ENCODE measurements around the gene BRCA1. TPM values are rescaled to one million over a fixed set of nuclear protein-coding genes. Genes with fewer than 3 reads are reported as not detected.
"Not testable (repeated sequence)": the region's sequence is repeated elsewhere in the genome, so short reads cannot be mapped to it uniquely, and the experiment has no call there.

BRCA1 gene
- polyA plus RNA-seq, 1 experiment = 9.4 TPM

DNA sequence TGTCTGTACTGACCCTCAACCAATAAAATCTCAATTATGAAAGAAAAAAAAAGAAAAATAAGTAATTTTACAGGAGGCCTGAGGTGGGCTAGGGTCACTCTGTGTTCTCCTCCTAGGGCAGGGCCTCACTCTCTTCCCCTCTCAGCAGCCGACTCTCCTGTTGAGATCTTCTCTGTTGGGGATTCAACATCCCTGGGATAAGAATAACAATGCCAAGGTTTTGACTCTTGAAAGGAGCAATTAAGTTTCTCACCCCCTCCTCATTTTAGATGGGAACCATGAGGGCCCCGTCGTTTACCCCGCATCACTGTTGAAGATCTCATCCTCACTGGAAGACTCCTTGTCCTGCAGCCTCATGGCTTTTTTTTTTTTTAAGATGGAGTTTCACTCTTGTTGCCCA lies 21.5 kb upstream of the BRCA1 start:
- DNase-seq (ENCODE audit: low read depth) = no peak
- ChIA-PET CTCF (no interaction called here), POLR2A (no interaction called here)
- Histone ChIP-seq H3K36me3 (ENCODE audit: control insufficient read depth, insufficient read depth, low read length) (peaks cover 3% of the 10 kb centered on the region; the same call in 1 of the 2 replicates), H3K4me3 (ENCODE audit: low read depth, low read length) (no peak overlapping the region), H3K27me3 (ENCODE audit: control insufficient read depth, insufficient read depth, low read length) (no peaks in the 10 kb centered on the region)
- TF ChIP-seq, protein P1, sequence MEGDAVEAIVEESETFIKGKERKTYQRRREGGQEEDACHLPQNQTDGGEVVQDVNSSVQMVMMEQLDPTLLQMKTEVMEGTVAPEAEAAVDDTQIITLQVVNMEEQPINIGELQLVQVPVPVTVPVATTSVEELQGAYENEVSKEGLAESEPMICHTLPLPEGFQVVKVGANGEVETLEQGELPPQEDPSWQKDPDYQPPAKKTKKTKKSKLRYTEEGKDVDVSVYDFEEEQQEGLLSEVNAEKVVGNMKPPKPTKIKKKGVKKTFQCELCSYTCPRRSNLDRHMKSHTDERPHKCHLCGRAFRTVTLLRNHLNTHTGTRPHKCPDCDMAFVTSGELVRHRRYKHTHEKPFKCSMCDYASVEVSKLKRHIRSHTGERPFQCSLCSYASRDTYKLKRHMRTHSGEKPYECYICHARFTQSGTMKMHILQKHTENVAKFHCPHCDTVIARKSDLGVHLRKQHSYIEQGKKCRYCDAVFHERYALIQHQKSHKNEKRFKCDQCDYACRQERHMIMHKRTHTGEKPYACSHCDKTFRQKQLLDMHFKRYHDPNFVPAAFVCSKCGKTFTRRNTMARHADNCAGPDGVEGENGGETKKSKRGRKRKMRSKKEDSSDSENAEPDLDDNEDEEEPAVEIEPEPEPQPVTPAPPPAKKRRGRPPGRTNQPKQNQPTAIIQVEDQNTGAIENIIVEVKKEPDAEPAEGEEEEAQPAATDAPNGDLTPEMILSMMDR (IDR thresholded peaks at IDR 0.05; ENCODE audit: insufficient read depth, low read depth, low read length) = no peak

DNA sequence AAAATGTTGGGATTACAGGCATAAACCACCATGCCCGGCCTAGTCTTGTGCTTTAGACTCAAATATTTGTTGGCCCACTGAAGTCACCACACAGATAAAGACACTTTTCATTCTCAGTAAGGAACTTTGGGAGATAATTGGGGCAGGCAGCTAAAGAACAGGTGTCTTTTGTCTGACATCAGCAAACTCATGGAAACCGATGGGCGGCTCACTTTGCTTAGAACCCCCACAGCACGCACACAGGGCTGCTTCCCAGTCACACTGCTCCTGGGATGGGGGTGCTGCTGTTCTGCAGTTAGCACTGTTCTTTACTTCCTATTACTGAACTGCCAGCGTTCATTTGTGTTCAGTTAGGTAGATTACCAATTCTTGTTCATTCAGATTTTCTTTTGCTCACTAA lies 18.0 kb upstream of the BRCA1 start:
- peaks cover 6% of the 10 kb centered on the region for H3K36me3 ChIP-seq (ENCODE audit: control insufficient read depth, insufficient read depth, low read length)
- TF ChIP-seq, protein P1 (IDR thresholded peaks at IDR 0.05; ENCODE audit: insufficient read depth, low read depth, low read length) = no peak
- no peak for DNase-seq (ENCODE audit: low read depth)
- H3K27me3 ChIP-seq (ENCODE audit: control insufficient read depth, insufficient read depth, low read length) = no peaks in the 10 kb centered on the region
- ChIA-PET POLR2A (no interaction called here), CTCF (no interaction called here)
- H3K4me3 ChIP-seq (ENCODE audit: low read depth, low read length) = no peak overlapping the region

DNA sequence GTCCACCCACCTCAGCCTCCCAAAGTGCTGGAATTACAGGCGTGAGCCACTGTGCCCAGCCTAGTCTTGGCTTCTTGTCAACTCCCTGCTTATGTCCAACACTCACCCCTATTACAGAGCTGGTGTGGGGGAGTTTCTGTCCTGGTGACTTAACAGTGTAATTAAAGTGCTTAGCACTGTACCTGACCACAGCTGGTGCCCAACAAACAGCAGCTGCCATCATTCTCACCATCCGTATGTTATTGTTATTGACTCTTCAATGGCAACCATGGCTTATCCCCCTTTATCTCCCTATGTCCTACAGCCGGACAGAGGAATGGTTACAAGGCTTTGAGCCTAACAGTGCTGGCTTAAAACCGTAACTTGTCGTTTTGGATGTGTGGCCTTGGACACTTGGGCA lies 17.0 kb upstream of the BRCA1 start:
- Histone ChIP-seq H3K36me3 (ENCODE audit: control insufficient read depth, insufficient read depth, low read length) (peaks cover 6% of the 10 kb centered on the region), H3K4me3 (ENCODE audit: low read depth, low read length) (no peak overlapping the region), H3K27me3 (ENCODE audit: control insufficient read depth, insufficient read depth, low read length) (no peaks in the 10 kb centered on the region)
- ChIA-PET POLR2A (no interaction called here), CTCF (interaction anchor here (0.6 kb wide), 1 partner anchor 92 kb away, joined by 3 read pairs; no protein-coding TSS in a partner anchor)
- TF ChIP-seq, protein P1 (IDR thresholded peaks at IDR 0.05; ENCODE audit: insufficient read depth, low read depth, low read length) = no peak
- DNase-seq (ENCODE audit: low read depth) = no peak

DNA sequence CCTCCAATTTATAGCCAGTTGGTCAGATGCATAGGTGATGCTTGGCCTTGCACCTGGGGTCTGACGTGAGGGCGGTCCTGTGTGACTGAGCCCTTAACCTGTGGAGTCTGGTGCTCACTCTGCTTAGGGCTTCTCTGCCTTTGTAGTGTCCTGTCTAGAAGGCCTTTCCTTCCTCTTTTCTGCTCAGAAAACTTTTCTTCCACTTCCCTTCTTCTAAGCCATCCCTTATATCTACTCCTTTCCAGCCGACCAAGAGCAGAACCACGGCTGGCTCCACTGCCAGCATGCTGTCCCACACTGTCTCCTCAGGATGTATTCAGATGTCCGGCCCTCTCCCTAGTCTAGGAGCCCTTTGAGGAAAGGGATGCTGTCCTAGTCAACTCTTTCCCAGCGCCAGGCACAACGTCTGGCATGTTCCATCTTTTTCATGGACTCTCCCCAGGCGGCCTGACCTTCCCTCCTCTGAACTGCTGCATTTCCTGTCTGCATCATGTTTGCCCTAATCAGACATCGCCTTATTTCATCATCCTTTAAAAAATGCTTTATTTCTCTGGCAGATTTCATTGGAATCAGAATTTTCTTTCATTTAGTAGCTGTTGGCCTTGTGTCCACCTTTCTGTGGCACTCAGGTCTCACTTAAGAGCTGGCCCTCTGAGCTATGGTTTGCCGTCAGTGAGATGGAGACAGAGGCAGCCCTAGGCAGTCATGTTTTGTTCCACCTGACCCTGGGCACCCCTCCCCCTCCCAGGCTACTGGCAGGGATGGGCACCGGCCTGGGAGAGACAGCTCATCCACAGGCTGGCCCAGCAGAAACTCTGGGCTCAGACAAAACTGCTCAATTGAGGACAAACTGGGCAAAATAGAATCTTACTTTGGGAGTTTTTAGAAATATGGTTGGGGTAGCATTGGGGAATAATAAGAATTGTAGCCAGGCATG lies 15.5 kb upstream of the BRCA1 start:
- CTCF ChIA-PET = interaction anchor here (1.2 kb wide), 1 partner anchor 17 kb away, joined by 3 read pairs; no protein-coding TSS in a partner anchor
- H3K4me3 ChIP-seq (ENCODE audit: low read depth, low read length) = no peak overlapping the region
- TF ChIP-seq, protein P1 (IDR thresholded peaks at IDR 0.05; ENCODE audit: insufficient read depth, low read depth, low read length) = no peak
- no peak for DNase-seq (ENCODE audit: low read depth)
- no peaks in the 10 kb centered on the region for H3K27me3 ChIP-seq (ENCODE audit: control insufficient read depth, insufficient read depth, low read length)
- POLR2A ChIA-PET = interaction anchor here (0.6 kb wide), 1 partner anchor 31 kb away, joined by 3 read pairs; no protein-coding TSS in a partner anchor
- H3K36me3 ChIP-seq (ENCODE audit: control insufficient read depth, insufficient read depth, low read length) = peaks cover 6% of the 10 kb centered on the region

DNA sequence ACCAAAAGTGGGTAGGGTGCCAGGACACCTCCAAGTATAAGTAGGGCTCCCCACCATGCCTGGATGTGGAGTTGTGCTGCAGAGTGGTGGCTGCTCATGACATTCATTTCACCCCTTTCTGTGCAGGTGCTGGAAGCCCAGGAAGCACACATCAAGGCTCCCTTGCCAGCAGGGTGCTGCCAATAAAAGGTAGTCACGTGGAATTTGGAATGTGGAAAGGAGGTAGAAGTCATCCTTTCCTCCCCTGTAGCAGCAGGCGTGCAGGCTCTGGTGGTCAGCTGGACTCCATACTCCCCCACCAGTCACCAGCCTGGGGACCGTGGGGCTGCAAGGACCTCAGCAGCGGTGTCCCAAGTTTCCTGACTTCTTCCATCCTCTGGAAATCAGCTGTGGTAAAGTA lies 13.4 kb upstream of the BRCA1 start:
- H3K27me3 ChIP-seq (ENCODE audit: control insufficient read depth, insufficient read depth, low read length); DNase-seq (ENCODE audit: low read depth); POLR2A ChIA-PET; CTCF ChIA-PET; H3K4me3 ChIP-seq (ENCODE audit: low read depth, low read length): not testable (repeated sequence)
- peaks cover 15% of the 10 kb centered on the region for H3K36me3 ChIP-seq (ENCODE audit: control insufficient read depth, insufficient read depth, low read length)

DNA sequence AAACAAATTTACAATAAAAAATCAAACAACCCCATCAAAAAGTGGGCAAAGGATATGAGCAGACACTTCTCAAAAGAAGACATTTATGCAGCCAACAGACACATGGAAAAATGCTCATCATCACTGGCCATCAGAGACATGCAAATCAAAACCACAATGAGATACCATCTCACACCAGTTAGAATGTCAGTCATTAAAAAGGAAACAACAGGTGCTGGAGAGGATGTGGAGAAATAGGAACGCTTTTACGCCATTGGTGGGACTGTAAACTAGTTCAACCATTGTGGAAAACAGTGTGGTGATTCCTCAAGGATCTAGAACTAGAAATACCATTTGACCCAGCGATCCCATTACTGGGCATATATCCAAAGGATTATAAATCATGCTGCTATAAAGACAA lies 11.4 kb upstream of the BRCA1 start:
- POLR2A ChIA-PET; H3K4me3 ChIP-seq (ENCODE audit: low read depth, low read length); CTCF ChIA-PET: not testable (repeated sequence)

More for the DNA sequence above, 11.4 kb upstream of the BRCA1 start:
- peaks cover 15% of the 10 kb centered on the region for H3K36me3 ChIP-seq (ENCODE audit: control insufficient read depth, insufficient read depth, low read length)
- DNase-seq (ENCODE audit: low read depth); H3K27me3 ChIP-seq (ENCODE audit: control insufficient read depth, insufficient read depth, low read length): not testable (repeated sequence)

Data from BJ (cell line).